ENCODE measurements around the gene ATN1. TPM values are rescaled to one million over a fixed set of nuclear protein-coding genes. Genes with fewer than 3 reads are reported as not detected.
A peak's percentile ranks its signal among the peaks of the same experiment; 100 is the strongest.

The ATN1 gene
- total RNA-seq, 1 donor from 2014 or later = 149 TPM

GRCh38 chr12:6894321-6894720, 33.4 kb upstream of the ATN1 start:
- Histone ChIP-seq H3K4me3 (no peak overlapping the region), H3K9me3 (no peaks in the 10 kb centered on the region), H3K36me3 (no peaks in the 10 kb centered on the region), H3K27me3 (no peaks in the 10 kb centered on the region), H3K27ac (no peak overlapping the region), H3K4me1 (peaks cover 7% of the 10 kb centered on the region)
- no peak for ATAC-seq
- intact Hi-C loops (cut with DNase I) = no loop called here
- TF ChIP-seq CTCF (IDR thresholded peaks at IDR 0.05) = no peak
- DNase-seq = no peak

GRCh38 chr12:6896846-6897435, 30.8 kb upstream of the ATN1 start:
- intact Hi-C loops (cut with DNase I) = no loop called here
- DNase-seq = no peak

DNA sequence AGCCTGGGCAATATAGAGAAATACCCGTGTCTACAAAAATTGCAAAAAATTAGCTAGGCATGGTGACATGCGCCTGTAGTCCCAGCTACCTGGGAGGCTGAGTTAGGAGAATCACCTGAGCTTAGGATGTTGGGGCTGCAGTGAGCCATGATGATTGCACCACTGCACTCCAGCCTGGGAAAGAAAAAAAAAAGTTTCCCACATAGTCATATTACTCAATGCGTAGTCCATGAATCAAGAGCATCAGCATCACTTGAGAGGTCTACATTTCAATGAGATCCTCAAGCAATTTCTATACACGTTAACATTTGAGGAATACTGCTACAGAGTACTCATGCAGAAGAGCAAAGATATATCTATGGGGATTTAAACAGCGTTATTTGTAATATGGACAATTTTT, 28.3 kb upstream of the ATN1 start:
- TF ChIP-seq CTCF (IDR thresholded peaks at IDR 0.05) = no peak
- no peaks in the 10 kb centered on the region for H3K36me3 ChIP-seq
- peaks cover 8% of the 10 kb centered on the region for H3K4me1 ChIP-seq
- no peaks in the 10 kb centered on the region for H3K9me3 ChIP-seq
- DNase-seq = no peak
- intact Hi-C loops (cut with DNase I) = no loop called here
- no peak overlapping the region for H3K27ac ChIP-seq
- H3K27me3 ChIP-seq = no peaks in the 10 kb centered on the region
- no peak overlapping the region for H3K4me3 ChIP-seq
- ATAC-seq = no peak

More at GRCh38 chr12:6896846-6897435, 30.8 kb upstream of the ATN1 start:
- H3K4me1 ChIP-seq = peaks cover 8% of the 10 kb centered on the region
- H3K27ac ChIP-seq = no peak overlapping the region
- no peaks in the 10 kb centered on the region for H3K36me3 ChIP-seq
- no peak for ATAC-seq
- H3K27me3 ChIP-seq = no peaks in the 10 kb centered on the region
- no peak for TF ChIP-seq CTCF (IDR thresholded peaks at IDR 0.05)
- H3K4me3 ChIP-seq = no peak overlapping the region
- no peaks in the 10 kb centered on the region for H3K9me3 ChIP-seq

GRCh38 chr12:6899837-6900519, 27.8 kb upstream of the ATN1 start:
- Histone ChIP-seq H3K4me1 (peaks cover 8% of the 10 kb centered on the region), H3K27ac (no peak overlapping the region), H3K36me3 (no peaks in the 10 kb centered on the region), H3K4me3 (no peak overlapping the region), H3K27me3 (no peaks in the 10 kb centered on the region), H3K9me3 (no peaks in the 10 kb centered on the region)
- peak; percentile 76 for ATAC-seq
- peak; percentile 80 for DNase-seq
- no peak for TF ChIP-seq CTCF (IDR thresholded peaks at IDR 0.05)
- intact Hi-C loops (cut with DNase I) = no loop called here

DNA sequence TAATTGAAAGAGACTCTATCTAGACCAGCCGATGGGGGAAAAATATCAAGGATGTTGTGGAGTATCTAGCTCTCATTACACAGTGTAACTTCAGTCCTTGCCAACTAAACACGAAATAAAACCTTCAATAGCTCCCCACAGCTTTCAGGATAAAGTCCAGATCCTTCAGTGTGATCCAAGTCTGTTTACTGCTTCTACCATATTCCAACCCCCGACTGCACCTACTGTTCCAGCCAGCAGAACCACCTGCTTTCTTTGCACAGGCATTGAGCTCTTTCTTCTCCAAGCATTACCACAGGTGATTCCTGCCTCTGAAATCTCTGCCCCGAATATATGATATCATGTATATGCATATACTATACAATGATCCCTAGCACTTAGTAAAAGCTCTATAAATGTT, 25.3 kb upstream of the ATN1 start:
- ATAC-seq = no peak
- TF ChIP-seq CTCF (IDR thresholded peaks at IDR 0.05) = no peak
- intact Hi-C loops (cut with DNase I) = no loop called here
- H3K27ac ChIP-seq = no peak overlapping the region
- no peak overlapping the region for H3K4me3 ChIP-seq
- H3K9me3 ChIP-seq = no peaks in the 10 kb centered on the region
- no peaks in the 10 kb centered on the region for H3K36me3 ChIP-seq
- no peak for DNase-seq
- H3K27me3 ChIP-seq = no peaks in the 10 kb centered on the region
- H3K4me1 ChIP-seq = peaks cover 13% of the 10 kb centered on the region
